GM12878 (cell line): ENCODE measurements around the gene KRT12.

ENCODE experiments used
- NFYA ChIP-seq: IDR thresholded peaks from 2 replicates; pipeline ENCODE4 v1.6.1; 2011; ENCODE audit warnings: low read depth, mild to moderate bottlenecking, low read length, improper control_type of control experiment, borderline replicate concordance
- POLR2A ChIP-seq: IDR thresholded peaks from 2 replicates; pipeline ENCODE4 v1.6.1; 2011; ENCODE audit warnings: low read depth, mild to moderate bottlenecking, low read length

DNA sequence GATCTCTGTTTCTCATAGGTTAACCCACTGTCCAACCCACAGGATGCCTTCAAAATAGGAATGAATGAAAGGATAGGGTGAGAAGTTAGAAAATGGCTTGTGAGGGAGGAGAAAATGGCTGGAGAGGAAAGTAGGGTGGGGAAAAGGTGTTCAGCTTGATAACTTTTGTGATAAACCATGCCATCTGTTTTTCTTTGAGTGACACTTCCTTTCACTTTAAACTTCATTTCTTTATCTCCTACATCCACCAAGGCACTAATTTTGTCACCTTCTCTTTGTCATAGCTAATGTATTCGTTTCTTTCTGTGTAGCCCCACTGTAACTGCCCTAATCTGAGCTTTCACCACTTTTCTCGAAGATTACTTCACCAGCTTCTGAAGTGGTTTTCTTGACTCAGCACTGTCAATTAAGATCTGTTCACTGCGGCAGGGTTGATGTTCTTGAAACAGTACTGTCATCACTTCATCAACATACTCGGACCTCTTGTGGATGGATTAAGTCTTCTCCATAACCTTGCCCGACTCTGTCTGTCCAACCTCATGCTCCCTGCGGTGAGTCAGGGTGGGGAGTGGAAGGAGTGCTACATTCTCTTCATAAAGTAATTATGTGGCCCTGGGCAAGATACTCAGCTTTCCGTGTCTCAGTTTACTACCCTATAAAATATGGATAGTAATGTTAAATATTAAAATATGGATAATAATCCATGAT lies 39.1 kb downstream of the KRT12 start:
- TF ChIP-seq NFYA (no peak), POLR2A (no peak)
